ENCODE results near the gene RPS27L. TPM values are rescaled to one million over a fixed set of nuclear protein-coding genes. Genes with fewer than 3 reads are reported as not detected.

RPS27L gene
- polyA plus RNA-seq (ENCODE audit: insufficient read length in 3 of 3), result 10 to 100 TPM; 78.3 to 98.9 (median 95.5) TPM
- long read RNA-seq, donor 1, full-length matches to known transcripts, result 145 of 145 reads
- long read RNA-seq, donor 1, partial matches to known transcripts, result 0 of 145 reads
- long read RNA-seq, donor 1, other reads (novel, unspliced or antisense), result 0 of 145 reads
- long read RNA-seq, donor 2, full-length matches to known transcripts, result 171 of 191 reads
- long read RNA-seq, donor 2, partial matches to known transcripts, result 20 of 191 reads
- long read RNA-seq, donor 2, other reads (novel, unspliced or antisense), result 0 of 191 reads
- long read RNA-seq, donor 3, full-length matches to known transcripts, result 309 of 309 reads
- long read RNA-seq, donor 3, partial matches to known transcripts, result 0 of 309 reads
- long read RNA-seq, donor 3, other reads (novel, unspliced or antisense), result 0 of 309 reads
- long read RNA-seq, donor 4, full-length matches to known transcripts, result 227 of 227 reads
- long read RNA-seq, donor 4, partial matches to known transcripts, result 0 of 227 reads
- long read RNA-seq, donor 4, other reads (novel, unspliced or antisense), result 0 of 227 reads
- long read RNA-seq, donor 5, result 0 reads
- long read RNA-seq, donor 6, full-length matches to known transcripts, result 167 of 263 reads
- long read RNA-seq, donor 6, partial matches to known transcripts, result 86 of 263 reads
- long read RNA-seq, donor 6, other reads (novel, unspliced or antisense), result 10 of 263 reads
- long read RNA-seq, donor 7, full-length matches to known transcripts, result 378 of 409 reads
- long read RNA-seq, donor 7, partial matches to known transcripts, result 23 of 409 reads
- long read RNA-seq, donor 7, other reads (novel, unspliced or antisense), result 8 of 409 reads
- long read RNA-seq, donor 8, result 0 reads
- long read RNA-seq, donor 9, full-length matches to known transcripts, result 211 of 211 reads
- long read RNA-seq, donor 9, partial matches to known transcripts, result 0 of 211 reads
- long read RNA-seq, donor 9, other reads (novel, unspliced or antisense), result 0 of 211 reads
- long read RNA-seq, donor 10, full-length matches to known transcripts, result 329 of 334 reads
- long read RNA-seq, donor 10, partial matches to known transcripts, result 5 of 334 reads
- long read RNA-seq, donor 10, other reads (novel, unspliced or antisense), result 0 of 334 reads
- long read RNA-seq, donor 11, full-length matches to known transcripts, result 177 of 189 reads
- long read RNA-seq, donor 11, partial matches to known transcripts, result 12 of 189 reads
- long read RNA-seq, donor 11, other reads (novel, unspliced or antisense), result 0 of 189 reads
- long read RNA-seq, donor 12, full-length matches to known transcripts, result 67 of 72 reads
- long read RNA-seq, donor 12, partial matches to known transcripts, result 5 of 72 reads
- long read RNA-seq, donor 12, other reads (novel, unspliced or antisense), result 0 of 72 reads
- long read RNA-seq, donor 13, result 0 reads
- long read RNA-seq, donor 14, full-length matches to known transcripts, result 188 of 188 reads
- long read RNA-seq, donor 14, partial matches to known transcripts, result 0 of 188 reads
- long read RNA-seq, donor 14, other reads (novel, unspliced or antisense), result 0 of 188 reads
- long read RNA-seq, donor 15, full-length matches to known transcripts, result 76 of 76 reads
- long read RNA-seq, donor 15, partial matches to known transcripts, result 0 of 76 reads
- long read RNA-seq, donor 15, other reads (novel, unspliced or antisense), result 0 of 76 reads
- long read RNA-seq, donor 16, full-length matches to known transcripts, result 431 of 431 reads
- long read RNA-seq, donor 16, partial matches to known transcripts, result 0 of 431 reads
- long read RNA-seq, donor 16, other reads (novel, unspliced or antisense), result 0 of 431 reads

DNA sequence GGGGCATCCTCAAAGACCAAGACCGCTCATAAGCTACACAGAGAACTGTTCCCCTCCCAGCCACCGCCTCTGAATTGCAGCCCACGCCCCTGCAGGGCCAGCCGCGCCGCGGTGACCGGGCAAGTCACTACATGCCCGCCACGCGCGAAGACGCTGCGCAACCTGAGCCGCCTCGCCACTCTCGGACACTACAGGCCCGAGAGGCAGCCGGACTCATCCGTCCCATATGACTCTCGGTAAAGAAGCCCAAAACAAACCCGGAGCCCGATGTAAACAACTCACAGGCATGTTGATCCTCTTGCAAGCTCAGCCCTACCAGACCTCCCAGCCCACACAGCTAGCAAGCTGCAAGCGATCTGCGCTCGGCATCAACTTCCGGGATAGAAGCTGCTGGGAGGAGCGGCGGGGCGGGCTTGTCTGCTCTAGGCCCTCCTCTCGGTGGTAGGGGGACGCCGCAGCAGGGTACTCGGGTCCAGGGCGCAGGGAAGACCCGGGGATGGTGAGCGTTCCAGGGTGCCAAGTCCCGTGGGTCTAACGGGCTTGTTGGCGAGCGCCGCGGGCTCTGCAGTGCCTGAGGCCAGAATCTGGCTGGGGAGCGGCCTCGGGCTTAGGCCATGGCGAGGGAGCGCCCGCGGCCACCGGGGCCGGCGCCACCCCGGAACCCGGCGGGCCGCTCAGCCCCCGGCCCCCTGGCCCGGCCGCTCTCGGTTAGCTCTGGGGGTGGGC lies at the start of gene RPS27L:
Gene RPS27L, minus strand, starts transcription at position 360 of the 726 bp plus-strand sequence. Its CDS starts 72 bp downstream, at position 288.
- DNase-seq (ENCODE audit: extremely low read depth in 1 of 11, low read depth in 9 of 11, low spot score in 4 of 11), result peak; percentile 80 to 93 (median 87)

GRCh38 chr15:63206079-63206478 lies 48.8 kb upstream of the RPS27L start:
- no peak for DNase-seq (ENCODE audit: extremely low read depth in 1 of 11, low read depth in 9 of 11, low spot score in 4 of 11)

DNA sequence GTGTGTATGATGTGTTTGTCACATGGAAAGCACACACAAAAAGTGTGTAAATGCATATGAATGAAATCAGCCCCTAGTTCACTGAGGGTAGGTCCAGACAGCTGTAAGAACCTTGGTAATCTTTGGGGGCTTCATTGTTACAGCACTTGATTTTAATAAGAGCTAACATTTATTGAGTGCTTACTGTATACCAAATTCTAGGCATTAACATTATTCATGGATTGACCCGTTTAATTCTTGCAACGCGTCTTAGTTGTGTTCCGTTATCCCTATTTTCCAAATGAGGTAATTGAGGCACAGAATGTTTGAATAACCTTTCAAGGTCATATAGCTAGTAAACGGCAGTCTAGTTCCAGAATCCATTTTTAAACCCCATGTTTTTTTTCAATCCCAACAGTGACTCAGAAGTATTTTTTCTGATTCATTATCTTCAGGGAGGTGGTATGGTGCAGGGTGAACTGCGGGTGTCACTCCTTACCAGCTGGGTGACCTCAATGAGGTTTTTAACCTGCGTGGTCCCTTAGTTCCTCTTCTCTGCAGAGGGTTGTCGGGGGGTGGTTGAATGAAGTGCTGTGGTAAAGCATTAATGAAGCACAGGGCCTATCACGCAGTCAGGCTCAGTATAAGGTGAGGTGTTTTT lies 46.3 kb upstream of the RPS27L start:
- DNase-seq (ENCODE audit: extremely low read depth in 1 of 11, low read depth in 9 of 11, low spot score in 4 of 11), result no peak

DNA sequence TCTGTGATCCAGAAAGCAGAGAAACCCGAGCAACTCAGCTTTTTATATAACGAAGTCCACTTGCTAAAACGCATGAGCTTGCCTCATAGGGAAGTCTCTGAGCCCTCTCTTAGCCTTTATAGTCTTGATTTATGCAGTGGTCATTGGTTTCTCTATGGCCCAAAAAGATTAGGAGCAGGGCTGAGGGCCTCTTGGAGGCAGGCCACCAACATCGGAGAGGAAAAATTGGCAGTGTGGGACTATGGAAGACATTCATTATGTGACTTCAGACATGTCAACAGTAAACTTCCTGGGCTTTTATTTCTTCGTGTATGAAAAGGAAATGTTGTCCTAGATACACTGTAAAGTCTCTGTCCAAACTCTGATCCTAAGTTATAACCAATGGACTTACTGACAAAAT lies 45.6 kb upstream of the RPS27L start:
- DNase-seq (ENCODE audit: extremely low read depth in 1 of 11, low read depth in 9 of 11, low spot score in 4 of 11), result peak in 1 of 11 donors; percentile 41

GRCh38 chr15:63200464-63201249 lies 43.4 kb upstream of the RPS27L start:
- DNase-seq (ENCODE audit: extremely low read depth in 1 of 11, low read depth in 9 of 11, low spot score in 4 of 11), result no peak

GRCh38 chr15:63198371-63199250 lies 41.3 kb upstream of the RPS27L start:
- no peak for DNase-seq (ENCODE audit: extremely low read depth in 1 of 11, low read depth in 9 of 11, low spot score in 4 of 11)

DNA sequence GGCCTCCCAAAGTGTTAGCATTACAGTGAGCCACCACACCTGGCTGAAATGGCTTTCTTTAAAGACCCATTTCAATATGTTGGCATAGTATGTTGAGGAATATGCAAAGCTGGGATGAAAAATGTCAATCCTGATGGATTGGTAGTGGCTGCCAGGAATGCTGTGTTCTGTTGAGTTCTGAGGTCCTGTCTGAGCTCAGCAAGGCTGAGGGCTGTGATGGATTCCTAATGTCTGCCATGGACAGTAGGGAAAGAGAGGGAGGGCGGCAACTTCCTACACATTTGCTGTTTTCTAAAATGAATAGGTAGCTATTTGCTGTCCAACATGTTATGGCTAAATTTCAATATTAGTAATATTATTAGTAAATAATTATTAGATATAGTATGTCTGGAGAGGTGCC lies 40.3 kb upstream of the RPS27L start:
- no peak for DNase-seq (ENCODE audit: extremely low read depth in 1 of 11, low read depth in 9 of 11, low spot score in 4 of 11)

GRCh38 chr15:63196842-63197241 lies 39.6 kb upstream of the RPS27L start:
- DNase-seq (ENCODE audit: extremely low read depth in 1 of 11, low read depth in 9 of 11, low spot score in 4 of 11), result no peak

DNA sequence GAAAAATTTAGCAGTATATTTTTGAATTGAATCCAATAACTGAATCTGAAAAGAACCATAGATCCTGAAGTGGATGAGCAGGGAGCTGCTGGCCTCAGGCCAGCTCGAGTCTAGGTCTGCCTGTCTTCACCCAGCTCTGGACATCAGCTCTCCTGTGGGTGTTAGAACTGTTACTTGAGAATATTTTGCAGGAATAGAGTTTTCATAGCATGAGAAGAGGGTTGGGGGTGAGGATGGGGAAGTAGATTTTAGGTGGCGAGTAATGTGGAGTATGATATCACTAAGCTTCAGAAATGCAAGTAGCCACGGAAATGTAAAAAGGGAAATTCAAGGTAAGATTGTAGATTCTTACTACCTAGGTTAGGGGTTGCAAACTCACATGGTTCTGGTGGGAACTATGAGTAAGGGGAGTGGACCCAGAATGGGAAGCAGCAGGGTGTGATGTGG lies 38.3 kb upstream of the RPS27L start:
- DNase-seq (ENCODE audit: extremely low read depth in 1 of 11, low read depth in 9 of 11, low spot score in 4 of 11), result no peak

GRCh38 chr15:63194880-63195568 lies 37.7 kb upstream of the RPS27L start:
- DNase-seq (ENCODE audit: extremely low read depth in 1 of 11, low read depth in 9 of 11, low spot score in 4 of 11), result no peak

GRCh38 chr15:63194302-63194701 lies 37.0 kb upstream of the RPS27L start:
- DNase-seq (ENCODE audit: extremely low read depth in 1 of 11, low read depth in 9 of 11, low spot score in 4 of 11), result no peak

DNA sequence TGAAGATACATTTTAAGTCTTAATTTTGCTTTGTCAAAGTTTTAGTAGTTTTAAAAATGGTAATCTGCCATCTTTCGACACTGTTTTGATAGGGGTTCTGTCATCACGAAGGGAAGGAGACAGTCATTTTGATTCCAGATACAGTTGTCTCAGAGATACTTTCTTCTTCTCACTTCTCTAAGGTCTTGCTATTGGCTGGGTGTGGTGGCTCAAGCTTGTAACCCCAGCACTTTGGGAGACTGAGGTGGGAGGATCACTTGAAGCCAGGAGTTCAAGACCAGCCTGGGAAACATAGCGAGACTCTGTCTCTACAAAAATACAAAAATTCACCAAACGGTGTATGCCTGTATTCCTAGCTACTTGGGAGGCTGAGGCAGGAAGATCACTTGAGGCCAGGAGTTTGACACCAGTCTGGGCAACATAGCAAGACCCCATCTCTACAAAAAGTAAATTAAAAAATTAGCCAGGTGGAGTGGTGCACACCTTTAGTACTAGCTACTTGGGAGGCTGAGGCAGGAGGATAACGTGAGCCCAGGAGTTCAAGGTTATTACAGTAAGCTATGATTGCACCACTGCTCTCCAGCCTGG lies 35.4 kb upstream of the RPS27L start:
- DNase-seq (ENCODE audit: extremely low read depth in 1 of 11, low read depth in 9 of 11, low spot score in 4 of 11), result no peak

DNA sequence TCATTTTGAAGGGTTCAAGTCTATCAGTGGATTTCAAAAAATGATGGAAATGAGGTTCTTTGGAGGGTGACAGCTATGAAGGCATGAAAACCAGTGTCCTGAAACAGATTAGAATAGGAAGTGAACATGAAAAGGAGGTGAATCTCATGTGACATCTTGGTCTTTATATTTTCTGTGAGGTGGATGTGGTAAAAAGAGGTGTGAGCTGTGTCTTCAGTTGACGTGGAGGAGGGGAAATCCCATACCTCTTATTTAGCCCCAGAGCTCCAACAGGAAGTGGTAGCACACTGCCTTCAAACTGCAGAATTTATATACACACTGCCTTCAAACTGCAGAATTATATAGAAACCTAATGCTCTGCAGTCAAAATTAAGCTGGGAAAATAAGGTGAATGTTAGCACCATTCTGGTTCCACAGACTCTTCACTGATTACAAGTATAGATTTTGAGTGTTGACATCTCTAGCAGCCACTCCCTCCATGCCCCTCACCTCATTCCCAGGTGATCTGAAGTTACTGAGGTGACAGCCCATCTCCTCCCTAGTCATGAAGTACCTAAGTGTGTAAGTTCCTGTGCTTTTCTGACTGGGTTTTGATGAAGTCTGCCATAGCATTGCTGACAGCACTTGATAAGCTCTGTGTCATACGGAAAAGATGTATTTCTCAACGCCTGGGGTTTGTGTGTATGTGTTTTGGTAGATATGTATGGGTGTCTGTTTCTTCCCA lies 34.8 kb upstream of the RPS27L start:
- no peak for DNase-seq (ENCODE audit: extremely low read depth in 1 of 11, low read depth in 9 of 11, low spot score in 4 of 11)
